ENCODE measurements around the gene C19orf73. TPM values are rescaled to one million over a fixed set of nuclear protein-coding genes. Genes with fewer than 3 reads are reported as not detected.

C19orf73 gene
- total and polyA plus RNA-seq, 8 donors = 1.4 to 9.8 (median 1.8) TPM

GRCh38 chr19:49133621-49134454 lies 14.9 kb upstream of the C19orf73 start:
- H3K27me3 ChIP-seq = no peaks in the 10 kb centered on the region
- FAIRE-seq = no peak
- no peak overlapping the region for H3K27ac ChIP-seq
- DNase-seq = peak; percentile 58 to 88 (median 85)
- TF ChIP-seq CTCF (IDR thresholded peaks at IDR 0.05) = no peak
- peak; percentile 68 to 95 (median 78) for ATAC-seq
- no peaks in the 10 kb centered on the region for H3K36me3 ChIP-seq
- H3K4me1 ChIP-seq = no peaks in the 10 kb centered on the region
- WGBS, 2 donors = 54 to 65% methylated on average over 40 to 42 of the region's 42 CpGs
- peak overlapping the region in 2 of 4 donors; percentile 9 to 25 for H3K4me3 ChIP-seq
- H3K9me3 ChIP-seq = no peaks in the 10 kb centered on the region
- intact Hi-C loops (cut with DNase I) = no loop called here

- Histone ChIP-seq H3K27ac (no peak overlapping the region), H3K9me3 (no peaks in the 10 kb centered on the region), H3K4me1 (no peaks in the 10 kb centered on the region), H3K36me3 (no peaks in the 10 kb centered on the region), H3K4me3 (peak overlapping the region in 2 of 4 donors; percentile 9 to 25), H3K27me3 (no peaks in the 10 kb centered on the region)
- intact Hi-C loops (cut with DNase I) = no loop called here
- peak in 1 of 6 donors; percentile 71 for DNase-seq
- 38 to 52% methylated on average over 48 to 49 of the region's 49 CpGs for WGBS, 2 donors
- no peak for FAIRE-seq
- ATAC-seq = peak in 3 of 4 donors; percentile 10 to 54 (median 15)
- TF ChIP-seq CTCF (IDR thresholded peaks at IDR 0.05) = no peak
Observed at GRCh38 chr19:49132974-49133609, 14.1 kb upstream of the C19orf73 start.

- FAIRE-seq (no peak), DNase-seq (no peak)
Observed at GRCh38 chr19:49130325-49130724, 11.4 kb upstream of the C19orf73 start.

GRCh38 chr19:49129238-49129583 lies 10.3 kb upstream of the C19orf73 start:
- H3K4me1 ChIP-seq = peaks cover 0 to 3% (median 0%) of the 10 kb centered on the region in 3 donors
- no peak for FAIRE-seq
- ATAC-seq = no peak
- no peak overlapping the region for H3K27ac ChIP-seq
- no peaks in the 10 kb centered on the region for H3K27me3 ChIP-seq
- peak in 2 of 6 donors; percentile 59 to 74 for DNase-seq
- 54 to 67% methylated on average over 16 of the region's 16 CpGs for whole genome bisulfite sequencing, 2 donors
- H3K9me3 ChIP-seq = no peaks in the 10 kb centered on the region
- no peaks in the 10 kb centered on the region for H3K36me3 ChIP-seq
- no peak for TF ChIP-seq CTCF (IDR thresholded peaks at IDR 0.05)
- intact Hi-C loops (cut with DNase I) = no loop called here
- H3K4me3 ChIP-seq = no peak overlapping the region

More at GRCh38 chr19:49130325-49130724, 11.4 kb upstream of the C19orf73 start:
- Histone ChIP-seq H3K9me3 (no peaks in the 10 kb centered on the region), H3K27me3 (no peaks in the 10 kb centered on the region), H3K4me1 (peaks cover 0 to 3% (median 0%) of the 10 kb centered on the region in 3 donors), H3K36me3 (no peaks in the 10 kb centered on the region), H3K4me3 (no peak overlapping the region), H3K27ac (no peak overlapping the region)
- TF ChIP-seq CTCF (IDR thresholded peaks at IDR 0.05) = no peak
- ATAC-seq = no peak
- 95 to 96% methylated on average over 24 of the region's 24 CpGs for WGBS, 2 donors
- intact Hi-C loops (cut with DNase I) = no loop called here

All from pancreas (tissue), 10 donors.